ENCODE results near the gene DHX15. TPM values are rescaled to one million over a fixed set of nuclear protein-coding genes. Genes with fewer than 3 reads are reported as not detected.

The DHX15 gene
- total and polyA plus RNA-seq, 3 donors from 2014 or later: 84.1 to 136 (median 123) TPM

GRCh38 chr4:24560868-24561368, 23.4 kb downstream of the DHX15 start:
- WGBS, 2 donors: 67 to 78% methylated on average over 3 of the region's 3 CpGs
- DNase-seq: no peak
- intact Hi-C loops (cut with DNase I; ENCODE audit: low total_unique reads): no loop called here

GRCh38 chr4:24559889-24560288, 24.5 kb downstream of the DHX15 start:
- no peak overlapping the region for H3K4me3 ChIP-seq
- no peaks in the 10 kb centered on the region for H3K4me1 ChIP-seq
- 85 to 96% methylated on average over 2 of the region's 2 CpGs for WGBS, 2 donors
- no peaks in the 10 kb centered on the region for H3K27me3 ChIP-seq
- TF ChIP-seq CTCF (IDR thresholded peaks at IDR 0.05) (no peak), POLR2A (IDR thresholded peaks at IDR 0.05) (no peak)
- no peaks in the 10 kb centered on the region for H3K36me3 ChIP-seq (ENCODE audit: low read depth, missing control alignments)
- intact Hi-C loops (cut with DNase I; ENCODE audit: low total_unique reads): no loop called here
- H3K27ac ChIP-seq: no peak overlapping the region
- no peaks in the 10 kb centered on the region for H3K9me3 ChIP-seq
- DNase-seq: no peak

More at GRCh38 chr4:24560868-24561368, 23.4 kb downstream of the DHX15 start:
- no peaks in the 10 kb centered on the region for H3K27me3 ChIP-seq
- no peaks in the 10 kb centered on the region for H3K9me3 ChIP-seq
- TF ChIP-seq POLR2A (IDR thresholded peaks at IDR 0.05) (no peak), CTCF (IDR thresholded peaks at IDR 0.05) (no peak)
- no peaks in the 10 kb centered on the region for H3K36me3 ChIP-seq (ENCODE audit: low read depth, missing control alignments)
- H3K4me3 ChIP-seq: no peak overlapping the region
- no peaks in the 10 kb centered on the region for H3K4me1 ChIP-seq
- H3K27ac ChIP-seq: no peak overlapping the region

- H3K4me1 ChIP-seq: no peaks in the 10 kb centered on the region
- intact Hi-C loops (cut with DNase I; ENCODE audit: low total_unique reads): no loop called here
- H3K36me3 ChIP-seq (ENCODE audit: low read depth, missing control alignments): no peaks in the 10 kb centered on the region
- WGBS, 2 donors: 83 to 87% methylated on average over 3 of the region's 3 CpGs
- TF ChIP-seq CTCF (IDR thresholded peaks at IDR 0.05) (no peak), POLR2A (IDR thresholded peaks at IDR 0.05) (no peak)
- H3K27me3 ChIP-seq: no peaks in the 10 kb centered on the region
- no peak overlapping the region for H3K4me3 ChIP-seq
- H3K27ac ChIP-seq: no peak overlapping the region
- no peak for DNase-seq
- no peaks in the 10 kb centered on the region for H3K9me3 ChIP-seq
Observed at GRCh38 chr4:24559032-24559821, 25.1 kb downstream of the DHX15 start.

GRCh38 chr4:24557026-24558025, 27.0 kb downstream of the DHX15 start:
- Histone ChIP-seq H3K36me3 (ENCODE audit: low read depth, missing control alignments) (no peaks in the 10 kb centered on the region), H3K27ac (no peak overlapping the region), H3K27me3 (no peaks in the 10 kb centered on the region), H3K9me3 (no peaks in the 10 kb centered on the region), H3K4me1 (no peaks in the 10 kb centered on the region), H3K4me3 (no peak overlapping the region)
- no peak for DNase-seq
- 57 to 59% methylated on average over 8 of the region's 8 CpGs for WGBS, 2 donors
- TF ChIP-seq POLR2A (IDR thresholded peaks at IDR 0.05) (no peak), CTCF (IDR thresholded peaks at IDR 0.05) (no peak)
- intact Hi-C loops (cut with DNase I; ENCODE audit: low total_unique reads): no loop called here

Data from testis (tissue), 3 donors.